Neural cell (in vitro differentiated cells): ENCODE results near the gene ABHD16B. TPM values are rescaled to one million over a fixed set of nuclear protein-coding genes. Genes with fewer than 3 reads are reported as not detected.

ENCODE experiments used
- H2AFZ ChIP-seq: fragments of 200-600, 300-800 bp; sonication (generic), shearing (Covaris generic); 2 replicates; pipeline ENCODE4 v1.6.0; 2014; ENCODE audit warnings: low read depth, mild to moderate bottlenecking, antibody characterized with exemption, low read length, moderate library complexity
- H3F3A ChIP-seq: fragments of 200-600 bp; shearing (Covaris generic); 2 replicates; pipeline ENCODE4 v1.6.1; 2016; ENCODE audit warnings: mild to moderate bottlenecking, moderate library complexity, mixed read lengths, antibody characterized with exemption, low read length; ENCODE audit not compliant: insufficient read depth, poor library complexity, severe bottlenecking
- H3K27ac ChIP-seq: fragments of 200-600, 300-800 bp; sonication (generic), shearing (Covaris generic); 2 replicates; pipeline ENCODE4 v1.5.1; 2014; ENCODE audit warnings: mild to moderate bottlenecking, low read length, moderate library complexity
- H3K27me3 ChIP-seq: fragments of 300-800, 200-600 bp; sonication (generic), shearing (Covaris generic); 2 replicates; pipeline ENCODE4 v1.6.0; 2014; ENCODE audit warnings: mild to moderate bottlenecking, low read depth, low read length, moderate library complexity; ENCODE audit not compliant: insufficient read depth
- H3K36me3 ChIP-seq: fragments of 300-800, 200-600 bp; sonication (generic), shearing (Covaris generic); 2 replicates; pipeline ENCODE4 v1.5.1; 2014; ENCODE audit warnings: mild to moderate bottlenecking, antibody characterized with exemption, low read length, moderate library complexity; ENCODE audit not compliant: insufficient read depth
- H3K4me2 ChIP-seq: fragments of 300-800, 200-600 bp; sonication (generic), shearing (Covaris generic); 2 replicates; pipeline ENCODE4 v1.6.0; 2014; ENCODE audit warnings: mild to moderate bottlenecking, low read length
- H3K4me3 ChIP-seq: fragments of 300-800, 200-600 bp; sonication (generic), shearing (Covaris generic); 2 replicates; pipeline ENCODE4 v1.5.1; 2014; ENCODE audit warnings: mild to moderate bottlenecking, low read length, moderate library complexity
- H3K79me2 ChIP-seq: fragments of 200-600 bp; shearing (Covaris generic); replicated peaks from 2 replicates; pipeline ENCODE4 v1.6.0; 2014; ENCODE audit warnings: mild to moderate bottlenecking, low read length, moderate library complexity; ENCODE audit not compliant: insufficient read depth
- H3K9ac ChIP-seq: fragments of 300-800, 200-600 bp; sonication (generic), shearing (Covaris generic); 2 replicates; pipeline ENCODE4 v1.6.1; 2016; ENCODE audit warnings: mild to moderate bottlenecking, low read length, mixed read lengths
- H3K9me2 ChIP-seq: fragments of 200-600 bp; shearing (Covaris generic); 2 replicates; pipeline ENCODE4 v1.6.1; 2016; ENCODE audit warnings: mild to moderate bottlenecking, low read length, mixed read lengths; ENCODE audit not compliant: insufficient read depth
- H3K9me3 ChIP-seq: fragments of 200-600, 300-800 bp; sonication (generic), shearing (Covaris generic); 2 replicates; pipeline ENCODE4 v1.6.1; 2016; ENCODE audit warnings: mild to moderate bottlenecking, mixed run types, low read length, moderate library complexity, mixed read lengths
- H4K20me1 ChIP-seq: fragments of 200-600 bp; shearing (Covaris generic); 2 replicates; pipeline ENCODE4 v1.6.1; 2016; ENCODE audit warnings: mild to moderate bottlenecking, mixed run types; ENCODE audit not compliant: insufficient read depth
- EP300 ChIP-seq: fragments of 450-650 bp; conservative IDR thresholded peaks from 2 replicates; pipeline ENCODE4 v1.6.1; 2014; ENCODE audit warnings: antibody characterized with exemption, mild to moderate bottlenecking, moderate library complexity; ENCODE audit not compliant: poor library complexity, severe bottlenecking
- EZH2 ChIP-seq: fragments of 200-600, 300-800 bp; shearing (Covaris generic), sonication (generic); IDR thresholded peaks from 2 replicates; pipeline ENCODE4 v1.6.1; 2014; ENCODE audit warnings: antibody characterized with exemption, low read length, borderline replicate concordance, mild to moderate bottlenecking; ENCODE audit not compliant: insufficient read depth, poor library complexity, severe bottlenecking
- MXI1 ChIP-seq: fragments of 450-650 bp; conservative IDR thresholded peaks from 2 replicates; pipeline ENCODE4 v1.6.1; 2014; ENCODE audit warnings: antibody characterized with exemption, mild to moderate bottlenecking; ENCODE audit not compliant: poor library complexity, severe bottlenecking
- POLR2AphosphoS5 ChIP-seq: IDR thresholded peaks from 2 replicates; pipeline ENCODE4 v1.6.1; 2012
- RAD21 ChIP-seq: fragments of 450-650 bp; conservative IDR thresholded peaks from 2 replicates; pipeline ENCODE4 v1.6.1; 2014; ENCODE audit warnings: antibody characterized with exemption, mild to moderate bottlenecking, moderate library complexity
- REST ChIP-seq: IDR thresholded peaks from 2 replicates; pipeline ENCODE4 v1.6.1; 2012; ENCODE audit warnings: borderline replicate concordance
- SMC3 ChIP-seq: fragments of 450-650 bp; conservative IDR thresholded peaks from 2 replicates; pipeline ENCODE4 v1.6.1; 2014; ENCODE audit warnings: antibody characterized with exemption, mild to moderate bottlenecking, moderate library complexity; ENCODE audit not compliant: poor library complexity
- polyA plus RNA-seq: library from polyadenylated mRNA; depleted of rRNA; stranded (reverse); fragments of >200 nt; gene quantifications from 2 replicates; pipeline ENCODE4 v1.2.3, GENCODE V29; 2014
- TF ChIP-seq, protein P1 (sequence below): fragments of 450-650 bp; IDR thresholded peaks from 2 replicates; pipeline ENCODE4 v1.5.1; 2014; ENCODE audit warnings: antibody characterized with exemption, mild to moderate bottlenecking, moderate library complexity; ENCODE audit not compliant: poor library complexity, severe bottlenecking

The ABHD16B gene
- polyA plus RNA-seq, 1 donor from 2014 or later: not detected

- no peaks in the 10 kb centered on the region for H3K36me3 ChIP-seq
- no peaks in the 10 kb centered on the region for H3K9me3 ChIP-seq
- no peak within 1 kb of the TSS for H2AFZ ChIP-seq
- H3K27me3 ChIP-seq: peaks cover 12% of the 10 kb centered on the region
- H3K9ac ChIP-seq: peak within 1 kb of the TSS; percentile 74
- peak within 1 kb of the TSS; percentile 95 for H3K4me2 ChIP-seq
- peak within 1 kb of the TSS; percentile 55 for H3K27ac ChIP-seq
- no peaks in the 10 kb centered on the region for H4K20me1 ChIP-seq
- peaks cover 5% of the 10 kb centered on the region for H3F3A ChIP-seq
- peak within 1 kb of the TSS; percentile 90 for H3K4me3 ChIP-seq
- peak; percentile 19 for TF ChIP-seq POLR2AphosphoS5
- TF ChIP-seq, protein P1, sequence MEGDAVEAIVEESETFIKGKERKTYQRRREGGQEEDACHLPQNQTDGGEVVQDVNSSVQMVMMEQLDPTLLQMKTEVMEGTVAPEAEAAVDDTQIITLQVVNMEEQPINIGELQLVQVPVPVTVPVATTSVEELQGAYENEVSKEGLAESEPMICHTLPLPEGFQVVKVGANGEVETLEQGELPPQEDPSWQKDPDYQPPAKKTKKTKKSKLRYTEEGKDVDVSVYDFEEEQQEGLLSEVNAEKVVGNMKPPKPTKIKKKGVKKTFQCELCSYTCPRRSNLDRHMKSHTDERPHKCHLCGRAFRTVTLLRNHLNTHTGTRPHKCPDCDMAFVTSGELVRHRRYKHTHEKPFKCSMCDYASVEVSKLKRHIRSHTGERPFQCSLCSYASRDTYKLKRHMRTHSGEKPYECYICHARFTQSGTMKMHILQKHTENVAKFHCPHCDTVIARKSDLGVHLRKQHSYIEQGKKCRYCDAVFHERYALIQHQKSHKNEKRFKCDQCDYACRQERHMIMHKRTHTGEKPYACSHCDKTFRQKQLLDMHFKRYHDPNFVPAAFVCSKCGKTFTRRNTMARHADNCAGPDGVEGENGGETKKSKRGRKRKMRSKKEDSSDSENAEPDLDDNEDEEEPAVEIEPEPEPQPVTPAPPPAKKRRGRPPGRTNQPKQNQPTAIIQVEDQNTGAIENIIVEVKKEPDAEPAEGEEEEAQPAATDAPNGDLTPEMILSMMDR: no peak
- TF ChIP-seq REST: no peak
- no peak for TF ChIP-seq EP300
- peaks cover 39% of the 10 kb centered on the region for H3K79me2 ChIP-seq
- no peaks in the 10 kb centered on the region for H3K9me2 ChIP-seq
These were observed 30.3 kb upstream of the ABHD16B start, which contains the start of gene ZBTB46 for GRCh38 chr20:63830841-63831588. ZBTB46 (minus strand) TSS chr20:63831264; CDS start chr20:63790757, 40,507 bp downstream.

DNA sequence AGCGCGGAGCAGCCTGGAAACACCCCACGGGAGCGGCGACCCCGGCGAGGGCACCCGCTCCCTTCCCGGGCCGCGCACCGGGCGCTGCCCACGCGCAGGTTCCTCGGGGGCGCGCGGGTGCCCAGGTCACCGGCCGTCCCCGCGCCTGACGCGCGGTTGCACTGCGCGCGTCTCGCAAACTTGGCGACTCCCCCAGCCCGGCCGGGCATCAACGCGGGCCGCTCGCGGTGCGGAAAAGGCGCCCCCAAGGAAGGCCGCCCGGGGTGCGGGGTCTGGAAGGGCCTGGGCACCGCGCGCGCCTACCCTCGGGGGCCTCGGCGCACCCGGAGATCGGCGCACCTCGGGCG, 29.7 kb upstream of the ABHD16B start:
- Histone ChIP-seq H3K4me2 (no peak overlapping the region), H3K79me2 (peaks cover 34% of the 10 kb centered on the region), H3F3A (peaks cover 5% of the 10 kb centered on the region), H3K27ac (no peak overlapping the region), H3K36me3 (no peaks in the 10 kb centered on the region), H3K27me3 (peaks cover 12% of the 10 kb centered on the region), H2AFZ (no peak overlapping the region), H3K9me2 (no peaks in the 10 kb centered on the region), H3K9me3 (no peaks in the 10 kb centered on the region), H3K4me3 (peak overlapping the region; percentile 60), H4K20me1 (no peaks in the 10 kb centered on the region), H3K9ac (peak overlapping the region; percentile 54)
- TF ChIP-seq POLR2AphosphoS5 (no peak), SMC3 (no peak), REST (no peak), MXI1 (no peak), EP300 (no peak), EZH2 (no peak), RAD21 (no peak)
- TF ChIP-seq, protein P1: no peak
